LNCaP clone FGC (cell line): ENCODE measurements around the gene SYPL2.

ENCODE experiments used
- DNase-seq: peaks from one replicate; pipeline ENCODE4 v3.0.0-alpha.2; 2011; ENCODE audit warnings: low read depth
- H3K4me3 ChIP-seq: 2 replicates; pipeline ENCODE4 v1.5.1; 2011; ENCODE audit warnings: mild to moderate bottlenecking, low read depth, low read length, control low read depth
- TF ChIP-seq, protein P1 (sequence below): IDR thresholded peaks from 2 replicates; pipeline ENCODE4 v1.5.1; 2012; ENCODE audit warnings: mild to moderate bottlenecking; ENCODE audit not compliant: control insufficient read depth, insufficient read depth; ENCODE audit errors: extremely low read depth

SYPL2 gene

DNA sequence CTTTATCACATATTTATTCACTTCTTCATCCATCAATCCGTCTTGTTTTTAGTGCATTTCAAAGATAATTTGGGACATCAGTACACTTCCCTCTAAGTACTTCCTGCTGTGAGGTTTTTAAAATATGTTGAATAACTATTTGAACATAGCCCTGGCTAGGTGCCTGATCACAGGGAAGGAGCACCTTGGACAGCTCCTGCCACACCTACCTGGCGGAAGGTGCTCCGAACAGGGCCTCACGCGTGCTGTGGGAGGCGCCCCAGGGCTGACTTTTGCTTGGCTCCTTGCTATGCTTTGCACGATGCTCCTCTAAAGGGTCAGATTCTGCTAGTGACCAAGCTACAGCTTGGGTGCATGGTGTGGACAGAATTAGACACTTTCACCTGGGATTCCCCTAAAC is 12.5 kb downstream of the SYPL2 start:
- peak; percentile 50 for DNase-seq
- TF ChIP-seq, protein P1, sequence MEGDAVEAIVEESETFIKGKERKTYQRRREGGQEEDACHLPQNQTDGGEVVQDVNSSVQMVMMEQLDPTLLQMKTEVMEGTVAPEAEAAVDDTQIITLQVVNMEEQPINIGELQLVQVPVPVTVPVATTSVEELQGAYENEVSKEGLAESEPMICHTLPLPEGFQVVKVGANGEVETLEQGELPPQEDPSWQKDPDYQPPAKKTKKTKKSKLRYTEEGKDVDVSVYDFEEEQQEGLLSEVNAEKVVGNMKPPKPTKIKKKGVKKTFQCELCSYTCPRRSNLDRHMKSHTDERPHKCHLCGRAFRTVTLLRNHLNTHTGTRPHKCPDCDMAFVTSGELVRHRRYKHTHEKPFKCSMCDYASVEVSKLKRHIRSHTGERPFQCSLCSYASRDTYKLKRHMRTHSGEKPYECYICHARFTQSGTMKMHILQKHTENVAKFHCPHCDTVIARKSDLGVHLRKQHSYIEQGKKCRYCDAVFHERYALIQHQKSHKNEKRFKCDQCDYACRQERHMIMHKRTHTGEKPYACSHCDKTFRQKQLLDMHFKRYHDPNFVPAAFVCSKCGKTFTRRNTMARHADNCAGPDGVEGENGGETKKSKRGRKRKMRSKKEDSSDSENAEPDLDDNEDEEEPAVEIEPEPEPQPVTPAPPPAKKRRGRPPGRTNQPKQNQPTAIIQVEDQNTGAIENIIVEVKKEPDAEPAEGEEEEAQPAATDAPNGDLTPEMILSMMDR: peak; percentile 31; the same call in 1 of the 2 replicates
- H3K4me3 ChIP-seq: no peak overlapping the region

GRCh38 chr1:109479311-109479710 is 13.0 kb downstream of the SYPL2 start:
- no peak overlapping the region for H3K4me3 ChIP-seq
- TF ChIP-seq, protein P1: no peak
- DNase-seq: no peak

DNA sequence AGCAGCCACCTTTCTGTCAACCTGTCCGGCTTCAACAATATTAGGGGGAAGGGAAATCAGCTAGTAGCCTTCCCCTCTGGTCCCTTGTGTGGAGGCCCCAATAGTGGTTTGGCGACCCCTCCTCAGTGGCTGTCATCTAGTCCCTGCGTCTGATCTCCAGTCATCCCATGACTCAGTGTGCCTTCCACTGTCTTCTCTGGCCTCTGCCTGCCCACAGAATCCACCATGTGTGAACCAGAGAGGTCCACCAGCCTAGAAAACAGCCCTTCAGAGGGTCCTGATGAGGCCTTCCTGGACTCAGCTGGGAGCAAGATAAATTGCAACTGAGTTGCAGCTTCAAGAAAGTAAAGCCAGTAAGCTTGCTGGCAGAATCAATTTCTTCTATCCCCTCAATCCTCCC is 13.6 kb downstream of the SYPL2 start:
- DNase-seq: no peak
- TF ChIP-seq, protein P1: no peak
- no peak overlapping the region for H3K4me3 ChIP-seq

DNA sequence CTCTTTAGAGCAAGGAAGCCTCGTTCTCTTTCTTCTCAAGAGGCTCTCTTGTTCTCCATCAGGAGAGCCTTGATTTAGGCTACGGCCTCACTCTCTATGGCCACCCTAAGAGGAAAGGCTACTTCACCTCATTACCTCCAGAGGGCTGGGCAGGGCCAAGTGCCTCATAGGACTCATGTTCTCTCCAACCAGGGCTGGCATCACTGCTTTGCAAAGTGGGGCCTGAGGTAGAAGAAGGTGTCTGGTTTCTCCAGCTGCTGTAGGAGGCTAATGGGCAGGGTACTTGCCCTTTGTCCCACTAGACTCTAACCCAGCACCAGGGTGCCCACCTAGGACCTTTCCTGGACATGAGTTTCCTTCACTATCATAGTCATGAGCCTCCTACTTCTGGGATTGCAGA is 15.3 kb downstream of the SYPL2 start:
- TF ChIP-seq, protein P1: no peak
- DNase-seq: no peak
- H3K4me3 ChIP-seq: no peak overlapping the region

GRCh38 chr1:109482242-109482641 is 15.9 kb downstream of the SYPL2 start:
- no peak overlapping the region for H3K4me3 ChIP-seq
- TF ChIP-seq, protein P1: no peak
- DNase-seq: no peak

GRCh38 chr1:109482791-109483671 is 16.7 kb downstream of the SYPL2 start:
- H3K4me3 ChIP-seq: peak overlapping the region; percentile 56
- TF ChIP-seq, protein P1: no peak
- no peak for DNase-seq
